HFF-Myc (cell line): ENCODE measurements around the gene CCDC63.

Experiments
- DNase-seq: peaks from one replicate; pipeline ENCODE4 v3.0.0-alpha.2; 2011; ENCODE audit warnings: low read depth; ENCODE audit errors: extremely low read depth
- H3K4me3 ChIP-seq: replicated peaks from 2 replicates; pipeline ENCODE4 v1.5.1; 2011; ENCODE audit warnings: low read depth, mild to moderate bottlenecking, control low read depth, low read length
- TF ChIP-seq, protein P1 (sequence below): IDR thresholded peaks from 2 replicates; pipeline ENCODE4 v1.5.1; 2012; ENCODE audit warnings: mild to moderate bottlenecking, low read depth, low read length, control low read depth; ENCODE audit errors: missing control alignments

Gene CCDC63

DNA sequence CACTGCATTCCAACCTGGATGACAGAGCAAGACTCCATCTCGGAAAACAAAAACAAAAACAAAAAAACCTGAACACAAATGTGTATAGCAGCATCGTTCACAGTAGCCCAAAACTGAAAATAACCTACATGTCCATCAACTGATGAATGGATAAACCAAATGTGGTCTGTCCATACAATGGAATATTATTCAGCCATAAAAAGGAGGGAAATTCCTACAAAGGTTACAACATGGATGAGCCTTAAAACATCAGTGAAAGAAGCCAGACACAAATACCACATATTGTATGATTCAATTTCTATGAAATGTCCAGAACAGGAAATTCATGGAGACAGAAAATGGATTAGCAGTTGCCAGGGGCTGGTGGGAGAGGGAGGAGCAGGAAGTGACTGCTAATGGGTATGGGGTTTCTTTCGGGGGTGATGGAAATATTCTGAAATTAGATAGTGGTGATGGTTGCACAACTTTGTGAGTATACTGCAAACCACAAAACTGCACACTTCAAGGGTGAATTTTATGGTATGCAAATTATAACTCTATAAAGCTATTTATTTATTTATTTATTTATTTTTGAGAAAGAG lies 69.6 kb downstream of the CCDC63 start:
- H3K4me3 ChIP-seq = no peak overlapping the region
- DNase-seq = no peak
- TF ChIP-seq, protein P1, sequence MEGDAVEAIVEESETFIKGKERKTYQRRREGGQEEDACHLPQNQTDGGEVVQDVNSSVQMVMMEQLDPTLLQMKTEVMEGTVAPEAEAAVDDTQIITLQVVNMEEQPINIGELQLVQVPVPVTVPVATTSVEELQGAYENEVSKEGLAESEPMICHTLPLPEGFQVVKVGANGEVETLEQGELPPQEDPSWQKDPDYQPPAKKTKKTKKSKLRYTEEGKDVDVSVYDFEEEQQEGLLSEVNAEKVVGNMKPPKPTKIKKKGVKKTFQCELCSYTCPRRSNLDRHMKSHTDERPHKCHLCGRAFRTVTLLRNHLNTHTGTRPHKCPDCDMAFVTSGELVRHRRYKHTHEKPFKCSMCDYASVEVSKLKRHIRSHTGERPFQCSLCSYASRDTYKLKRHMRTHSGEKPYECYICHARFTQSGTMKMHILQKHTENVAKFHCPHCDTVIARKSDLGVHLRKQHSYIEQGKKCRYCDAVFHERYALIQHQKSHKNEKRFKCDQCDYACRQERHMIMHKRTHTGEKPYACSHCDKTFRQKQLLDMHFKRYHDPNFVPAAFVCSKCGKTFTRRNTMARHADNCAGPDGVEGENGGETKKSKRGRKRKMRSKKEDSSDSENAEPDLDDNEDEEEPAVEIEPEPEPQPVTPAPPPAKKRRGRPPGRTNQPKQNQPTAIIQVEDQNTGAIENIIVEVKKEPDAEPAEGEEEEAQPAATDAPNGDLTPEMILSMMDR = no peak

DNA sequence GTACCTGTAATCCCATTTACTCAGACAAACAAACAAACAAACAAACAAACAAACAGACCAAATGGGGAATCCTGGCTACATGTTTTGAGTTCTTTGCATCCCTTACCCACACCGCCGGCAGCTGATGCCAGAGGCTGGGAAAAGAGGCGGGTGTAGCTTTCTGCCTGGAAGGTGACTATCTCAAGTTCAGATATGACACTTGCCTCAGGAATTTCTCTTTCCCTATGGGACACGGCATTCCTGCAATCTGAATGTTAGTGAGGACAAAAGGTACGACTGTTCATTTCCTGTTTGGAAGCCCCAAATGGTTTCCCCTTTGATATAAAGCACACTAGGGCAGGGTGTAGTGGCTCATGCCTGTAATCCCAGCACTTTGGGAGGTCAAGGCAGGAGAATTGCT lies 70.7 kb downstream of the CCDC63 start:
- no peak overlapping the region for H3K4me3 ChIP-seq
- TF ChIP-seq, protein P1 = no peak
- DNase-seq = no peak

- no peak for DNase-seq
- TF ChIP-seq, protein P1 = no peak
- H3K4me3 ChIP-seq = no peak overlapping the region
Observed at GRCh38 chr12:110917961-110918360, 71.2 kb downstream of the CCDC63 start.

DNA sequence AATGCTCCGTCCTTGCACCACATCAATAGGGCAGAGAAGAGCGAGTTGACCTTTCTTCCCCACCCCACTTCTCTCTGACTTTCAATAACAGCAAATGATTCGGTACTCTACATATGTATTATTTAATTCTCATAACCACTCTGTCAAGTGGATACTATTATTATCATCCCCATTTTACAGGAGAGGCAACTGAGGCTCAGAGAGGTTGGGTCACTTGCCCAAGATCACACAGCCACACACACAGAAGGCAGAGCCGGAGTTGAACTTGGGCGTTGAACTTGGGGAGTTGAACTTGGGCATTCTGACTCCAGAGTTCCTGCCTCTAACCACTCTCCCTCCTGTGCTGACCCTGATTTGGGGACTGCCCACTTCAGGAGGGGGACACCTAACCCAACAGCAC lies 72.9 kb downstream of the CCDC63 start:
- H3K4me3 ChIP-seq = no peak overlapping the region
- DNase-seq = no peak
- TF ChIP-seq, protein P1 = no peak

DNA sequence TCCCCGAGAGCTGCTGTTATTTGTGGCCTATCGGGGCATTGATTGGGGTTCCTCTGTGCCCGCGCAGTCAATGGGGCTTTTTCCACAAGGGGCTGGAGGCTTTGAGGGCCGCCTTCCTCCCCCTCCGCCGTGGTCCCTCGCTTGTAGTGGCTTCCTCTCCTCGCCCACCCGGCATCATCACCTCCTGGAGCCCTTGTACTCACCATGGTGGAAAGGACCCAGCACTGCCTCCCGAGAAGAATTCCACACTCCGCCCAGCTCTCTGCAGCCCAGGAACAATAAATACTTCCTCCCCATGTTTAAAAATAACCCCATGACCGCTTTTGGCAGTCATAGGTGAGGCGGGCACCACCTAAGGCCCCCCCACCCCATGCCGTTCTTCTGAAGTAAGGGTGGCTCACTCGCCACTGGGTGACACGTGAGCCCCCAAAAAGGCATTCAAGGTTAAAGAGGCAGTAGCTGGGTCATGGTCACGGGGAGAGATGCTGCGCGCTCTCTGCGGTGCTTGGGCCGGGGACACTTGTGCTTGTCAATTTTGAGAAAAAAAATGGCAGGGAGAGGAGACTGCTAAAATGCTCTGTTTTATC lies 73.6 kb downstream of the CCDC63 start, which contains the start of gene MYL2:
Gene MYL2 (minus strand): TSS at position 256 of the 587 bp plus-strand sequence. CDS start 50 bp downstream, at position 206.
- H3K4me3 ChIP-seq = no peak within 1 kb of the TSS
- no peak for DNase-seq
- TF ChIP-seq, protein P1 = no peak

DNA sequence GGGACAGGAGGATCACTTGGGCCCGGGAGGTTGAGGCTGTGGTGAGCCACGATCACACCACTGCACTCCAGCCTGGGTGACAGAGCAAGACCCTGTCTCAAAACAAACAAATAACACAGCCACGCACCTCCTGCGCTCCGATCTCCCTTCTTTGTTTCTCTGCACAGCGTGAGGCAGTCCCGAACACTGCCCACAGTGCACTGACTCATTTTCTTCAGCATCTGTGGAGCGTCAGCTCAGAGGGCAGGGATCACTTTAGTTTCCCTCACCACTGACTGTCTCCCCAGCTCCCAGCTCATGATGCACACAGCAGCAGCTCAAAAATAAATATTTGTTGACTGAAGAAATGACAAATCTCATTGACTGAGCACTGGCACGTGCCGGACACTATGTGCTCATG lies 74.5 kb downstream of the CCDC63 start:
- TF ChIP-seq, protein P1 = no peak
- no peak for DNase-seq
- H3K4me3 ChIP-seq = no peak overlapping the region
